GM12874 (cell line): ENCODE results near the gene TGIF1.

Source experiments
- CTCF ChIP-seq: IDR thresholded peaks from 2 replicates; pipeline ENCODE4 v1.5.1; 2011; ENCODE audit warnings: low read depth, mild to moderate bottlenecking, control low read depth, low read length, moderate library complexity; ENCODE audit not compliant: insufficient read depth

The TGIF1 gene

GRCh38 chr18:3424280-3424890, 25.6 kb upstream of the TGIF1 start:
- no peak for TF ChIP-seq CTCF

GRCh38 chr18:3425030-3425429, 24.9 kb upstream of the TGIF1 start:
- no peak for TF ChIP-seq CTCF

GRCh38 chr18:3425446-3425845, 24.5 kb upstream of the TGIF1 start:
- no peak for TF ChIP-seq CTCF

GRCh38 chr18:3426074-3426473, 23.9 kb upstream of the TGIF1 start:
- TF ChIP-seq CTCF = no peak

GRCh38 chr18:3427944-3428343, 22.0 kb upstream of the TGIF1 start:
- no peak for TF ChIP-seq CTCF

- no peak for TF ChIP-seq CTCF
Measured at GRCh38 chr18:3429121-3429520, 20.9 kb upstream of the TGIF1 start.

- no peak for TF ChIP-seq CTCF
Measured at GRCh38 chr18:3434685-3435084, 15.3 kb upstream of the TGIF1 start.

- TF ChIP-seq CTCF = no peak
Measured at GRCh38 chr18:3440341-3440740, 9.6 kb upstream of the TGIF1 start.
